WERI-Rb-1 (cell line): Measurements from ENCODE around the gene FIG4.

ENCODE experiments used
- DNase-seq: peaks from one replicate; pipeline ENCODE4 v3.0.0-alpha.2; 2020
- H3K27ac ChIP-seq: fragments of 250-450 bp; sonication (Bioruptor Pico); 2 replicates; pipeline ENCODE4 v1.5.1; 2020; ENCODE audit warnings: mild to moderate bottlenecking, moderate library complexity
- H3K27me3 ChIP-seq: fragments of 250-450 bp; sonication (Bioruptor Pico); 2 replicates; pipeline ENCODE4 v1.5.1; 2021; ENCODE audit warnings: mild to moderate bottlenecking, low read depth, moderate library complexity; ENCODE audit not compliant: insufficient read depth, severe bottlenecking
- H3K36me3 ChIP-seq: fragments of 250-450 bp; sonication (Bioruptor Pico); 2 replicates; pipeline ENCODE4 v1.5.1; 2020; ENCODE audit warnings: mild to moderate bottlenecking, moderate library complexity
- H3K4me3 ChIP-seq: 2 replicates; pipeline ENCODE4 v1.5.1; 2011; ENCODE audit warnings: low read depth, mild to moderate bottlenecking, control low read depth, low read length
- H3K9me3 ChIP-seq: fragments of 250-450 bp; sonication (Bioruptor Pico); 2 replicates; pipeline ENCODE4 v1.5.1; 2021; ENCODE audit warnings: mild to moderate bottlenecking, moderate library complexity; ENCODE audit not compliant: severe bottlenecking
- CTCF ChIP-seq: IDR thresholded peaks from 2 replicates; pipeline ENCODE4 v1.5.1; 2011; ENCODE audit warnings: low read depth, mild to moderate bottlenecking, control low read depth, inconsistent platforms, low read length

Gene FIG4

GRCh38 chr6:109762769-109763441 lies 71.8 kb downstream of the FIG4 start:
- TF ChIP-seq CTCF = no peak
- H3K27me3 ChIP-seq = no peaks in the 10 kb centered on the region
- DNase-seq = no peak
- H3K36me3 ChIP-seq = no peaks in the 10 kb centered on the region
- H3K27ac ChIP-seq = no peak overlapping the region
- no peak overlapping the region for H3K4me3 ChIP-seq
- H3K9me3 ChIP-seq = peaks cover 2% of the 10 kb centered on the region

- Histone ChIP-seq H3K36me3 (no peaks in the 10 kb centered on the region), H3K27me3 (no peaks in the 10 kb centered on the region), H3K27ac (no peak overlapping the region), H3K4me3 (no peak overlapping the region), H3K9me3 (no peaks in the 10 kb centered on the region)
- TF ChIP-seq CTCF = no peak
- DNase-seq = no peak
These were observed 75.1 kb downstream of the FIG4 start for GRCh38 chr6:109766167-109766566.

GRCh38 chr6:109767961-109768360 lies 76.9 kb downstream of the FIG4 start:
- no peak for TF ChIP-seq CTCF

GRCh38 chr6:109768485-109768884 lies 77.4 kb downstream of the FIG4 start:
- no peak overlapping the region for H3K27ac ChIP-seq
- DNase-seq = no peak
- TF ChIP-seq CTCF = no peak
- H3K36me3 ChIP-seq = no peaks in the 10 kb centered on the region
- H3K27me3 ChIP-seq = no peaks in the 10 kb centered on the region
- H3K9me3 ChIP-seq = no peaks in the 10 kb centered on the region
- no peak overlapping the region for H3K4me3 ChIP-seq

More at GRCh38 chr6:109767961-109768360, 76.9 kb downstream of the FIG4 start:
- Histone ChIP-seq H3K9me3 (no peaks in the 10 kb centered on the region), H3K27me3 (no peaks in the 10 kb centered on the region), H3K27ac (no peak overlapping the region), H3K4me3 (no peak overlapping the region), H3K36me3 (no peaks in the 10 kb centered on the region)
- no peak for DNase-seq

GRCh38 chr6:109769213-109769612 lies 78.1 kb downstream of the FIG4 start:
- Histone ChIP-seq H3K9me3 (no peaks in the 10 kb centered on the region), H3K27ac (no peak overlapping the region), H3K36me3 (no peaks in the 10 kb centered on the region), H3K27me3 (no peaks in the 10 kb centered on the region), H3K4me3 (no peak overlapping the region)
- DNase-seq = no peak
- no peak for TF ChIP-seq CTCF

GRCh38 chr6:109770047-109770446 lies 79.0 kb downstream of the FIG4 start:
- Histone ChIP-seq H3K27me3 (no peaks in the 10 kb centered on the region), H3K36me3 (no peaks in the 10 kb centered on the region), H3K4me3 (no peak overlapping the region), H3K9me3 (no peaks in the 10 kb centered on the region), H3K27ac (no peak overlapping the region)
- TF ChIP-seq CTCF = no peak
- DNase-seq = no peak
